Measurements from ENCODE around the gene TTC27.

GRCh38 chr2:32835148-32835547, 207.3 kb downstream of the TTC27 start:
- TF ChIP-seq EZH2 (IDR thresholded peaks at IDR 0.05; ENCODE audit: insufficient read depth, poor library complexity, severe bottlenecking) (no peak), EZH2phosphoT487 (IDR thresholded peaks at IDR 0.05; ENCODE audit: insufficient read depth, low read depth) (no peak)
